OCI-LY7 (cell line): ENCODE results near the gene NOTCH2. TPM values are rescaled to one million over a fixed set of nuclear protein-coding genes. Genes with fewer than 3 reads are reported as not detected.

Experiments used
- BruUV-seq: library from RNA; stranded (reverse); fragments of 400-500 nt; replicated peaks from 2 replicates; lab custom pipeline; 2021; lab: Mats Ljungman, UMichigan
- CTCF ChIA-PET: fragments of 300-600 bp; sonication (Branson Sonifier 250); formaldehyde crosslinking; loops from one replicate; lab custom pipeline; 2022; ENCODE audit warnings: antibody characterized with exemption; ENCODE audit not compliant: unreplicated experiment; lab: Charles Lee
- POLR2A ChIA-PET: fragments of 300-600 bp; sonication (Branson Sonifier 250); formaldehyde crosslinking; loops from one replicate; lab custom pipeline; 2022; ENCODE audit warnings: antibody characterized with exemption; lab: Charles Lee
- DNase-seq: peaks from one replicate; pipeline ENCODE4 v3.0.0-alpha.2; 2015; ENCODE audit warnings: low spot score
- H2AFZ ChIP-seq: fragments of 200-600 bp; sonication (generic), shearing (Covaris generic); 2 replicates; pipeline ENCODE4 v1.6.1; 2014; ENCODE audit warnings: mild to moderate bottlenecking, antibody characterized with exemption, low read length, moderate library complexity
- H3K27ac ChIP-seq: fragments of 200-600 bp; sonication (generic); 2 replicates; pipeline ENCODE4 v1.5.1; 2014; ENCODE audit warnings: mixed run types, low read depth, mild to moderate bottlenecking, moderate library complexity, low read length, inconsistent platforms; ENCODE audit not compliant: poor library complexity, severe bottlenecking
- H3K36me3 ChIP-seq: fragments of 200-600 bp; sonication (generic); 2 replicates; pipeline ENCODE4 v1.6.1; 2014; ENCODE audit warnings: mild to moderate bottlenecking, antibody characterized with exemption, low read length, moderate library complexity, mixed read lengths; ENCODE audit not compliant: insufficient read depth
- H3K4me1 ChIP-seq: fragments of 200-600 bp; sonication (generic); 2 replicates; pipeline ENCODE4 v1.5.1; 2014; ENCODE audit warnings: mild to moderate bottlenecking, low read length; ENCODE audit not compliant: insufficient read depth, poor library complexity, severe bottlenecking
- H3K4me2 ChIP-seq: fragments of 200-600 bp; sonication (generic); 2 replicates; pipeline ENCODE4 v1.6.1; 2014; ENCODE audit warnings: mild to moderate bottlenecking, low read length
- H3K4me3 ChIP-seq: fragments of 200-600 bp; sonication (generic); 2 replicates; pipeline ENCODE4 v1.5.1; 2014; ENCODE audit warnings: mild to moderate bottlenecking, low read depth, low read length; ENCODE audit not compliant: poor library complexity, severe bottlenecking
- H3K79me2 ChIP-seq: fragments of 200-600 bp; sonication (generic); 2 replicates; pipeline ENCODE4 v1.6.1; 2016; ENCODE audit warnings: low read depth, mild to moderate bottlenecking, low read length, moderate library complexity, mixed read lengths; ENCODE audit not compliant: insufficient read depth
- H3K9me2 ChIP-seq: fragments of 200-600 bp; sonication (generic); 2 replicates; pipeline ENCODE4 v1.6.1; 2016; ENCODE audit warnings: mild to moderate bottlenecking, low read length, mixed read lengths; ENCODE audit not compliant: insufficient read depth
- H3K9me3 ChIP-seq: fragments of 200-600 bp; sonication (generic); 2 replicates; pipeline ENCODE4 v1.6.1; 2014; ENCODE audit warnings: mild to moderate bottlenecking, mixed run types, low read length, mixed read lengths
- H4K20me1 ChIP-seq: fragments of 200-600 bp; sonication (generic); 2 replicates; pipeline ENCODE4 v1.6.1; 2014; ENCODE audit warnings: mild to moderate bottlenecking, antibody characterized with exemption, low read length, moderate library complexity, mixed read lengths; ENCODE audit not compliant: insufficient read depth
- CTCF ChIP-seq: fragments of 200-600 bp; sonication (generic); conservative IDR thresholded peaks from 2 replicates; pipeline ENCODE4 v1.5.1; 2014; ENCODE audit warnings: mild to moderate bottlenecking, antibody characterized with exemption, low read length, moderate library complexity, mixed read lengths
- EZH2phosphoT487 ChIP-seq: fragments of 200-600 bp; sonication (generic); IDR thresholded peaks from 2 replicates; pipeline ENCODE4 v1.6.1; 2018; ENCODE audit warnings: low read depth, borderline replicate concordance, mild to moderate bottlenecking, mixed run types, antibody characterized with exemption, low read length, moderate library complexity, mixed read lengths
- intact Hi-C: fragments of 100-400 bp; cut with micrococcal nuclease; formaldehyde crosslinking; loops from one replicate; pipeline ENCODE4 v1.10.0; 2022; ENCODE audit not compliant: unreplicated experiment
- total RNA-seq, 2 experiments: library from RNA; depleted of rRNA in 1 of 2; stranded (reverse); fragments of >200 nt in 1 of 2; shearing (Covaris generic) in 1 of 2; gene quantifications; 2 replicates each; pipeline ENCODE4 v1.2.3, GENCODE V29; 2014 to 2022

NOTCH2 gene
- total RNA-seq, 2 experiments from 2014 or later, result 31.0 to 50.6 TPM

- Histone ChIP-seq H3K9me3 (no peaks in the 10 kb centered on the region), H3K9me2 (no peaks in the 10 kb centered on the region), H4K20me1 (no peaks in the 10 kb centered on the region), H3K36me3 (peaks cover 6% of the 10 kb centered on the region; the same call in 1 of the 2 replicates), H2AFZ (no peak overlapping the region), H3K27ac (no peak overlapping the region), H3K4me2 (no peak overlapping the region), H3K4me3 (no peak overlapping the region), H3K4me1 (no peaks in the 10 kb centered on the region), H3K79me2 (no peaks in the 10 kb centered on the region)
- no peak for DNase-seq
- TF ChIP-seq CTCF, result no peak
- no peak for TF ChIP-seq EZH2phosphoT487
- BruUV-seq, result no TSS peak
- intact Hi-C loops, result loop anchor here (10.0 kb wide), 1 partner anchor 45 kb away; no protein-coding TSS in a partner anchor
- POLR2A ChIA-PET, result interaction anchor here (0.7 kb wide), 1 partner anchor 20 kb away, joined by 3 read pairs; no protein-coding TSS in a partner anchor
- CTCF ChIA-PET, result no interaction called here
Observed at GRCh38 chr1:119909890-119910596, 159.4 kb downstream of the NOTCH2 start.

GRCh38 chr1:119908661-119909060, 160.8 kb downstream of the NOTCH2 start:
- CTCF ChIA-PET, result no interaction called here
- no peak overlapping the region for H3K27ac ChIP-seq
- no peaks in the 10 kb centered on the region for H3K9me3 ChIP-seq
- no peak for DNase-seq
- no peaks in the 10 kb centered on the region for H4K20me1 ChIP-seq
- no peaks in the 10 kb centered on the region for H3K79me2 ChIP-seq
- TF ChIP-seq EZH2phosphoT487 (no peak), CTCF (no peak)
- no peaks in the 10 kb centered on the region for H3K4me1 ChIP-seq
- no peaks in the 10 kb centered on the region for H3K36me3 ChIP-seq
- H2AFZ ChIP-seq, result no peak overlapping the region
- POLR2A ChIA-PET, result no interaction called here
- H3K9me2 ChIP-seq, result no peaks in the 10 kb centered on the region
- intact Hi-C loops, result loop anchor here (10.0 kb wide), 1 partner anchor 46 kb away; no protein-coding TSS in a partner anchor
- H3K4me3 ChIP-seq, result no peak overlapping the region
- no TSS peak for BruUV-seq
- H3K4me2 ChIP-seq, result no peak overlapping the region
